ENCODE results near the gene DAB1. TPM values are rescaled to one million over a fixed set of nuclear protein-coding genes. Genes with fewer than 3 reads are reported as not detected.

DAB1 gene
- total and polyA plus RNA-seq, 4 donors = 0.05 to 2.6 (median 1.8) TPM

- H3K27me3 ChIP-seq (ENCODE audit: control insufficient read depth in 1 of 2, insufficient read depth in 2 of 2, low read length in 1 of 2) = peaks cover 0 to 2% of the 10 kb centered on the region in 2 donors
- peaks cover 2% of the 10 kb centered on the region for H3K9me3 ChIP-seq (ENCODE audit: control insufficient read depth, low read length)
- no peaks in the 10 kb centered on the region for H3K4me1 ChIP-seq (ENCODE audit: control insufficient read depth in 1 of 2, insufficient read depth in 2 of 2, low read length in 2 of 2)
- no peak overlapping the region for H3K27ac ChIP-seq (ENCODE audit: low read depth in 1 of 2, low read length in 2 of 2)
- WGBS, 2 donors = 55 to 57% methylated on average over 3 of the region's 3 CpGs
- no peaks in the 10 kb centered on the region for H3K36me3 ChIP-seq (ENCODE audit: control insufficient read depth in 1 of 2, insufficient read depth in 2 of 2, low read length in 1 of 2)
- no peak for ATAC-seq (ENCODE audit: low FRiP score)
- no peak overlapping the region for H3K4me3 ChIP-seq (ENCODE audit: low read length in 2 of 2)
- DNase-seq = no peak
- intact Hi-C loops (cut with DNase I) = no loop called here
These were observed 292.0 kb downstream of the DAB1 start for GRCh38 chr1:57131701-57132394.

GRCh38 chr1:57131257-57131656 is 292.6 kb downstream of the DAB1 start:
- intact Hi-C loops (cut with DNase I) = no loop called here
- Histone ChIP-seq H3K9me3 (ENCODE audit: control insufficient read depth, low read length) (peaks cover 2% of the 10 kb centered on the region), H3K4me3 (ENCODE audit: low read length in 2 of 2) (no peak overlapping the region), H3K27me3 (ENCODE audit: control insufficient read depth in 1 of 2, insufficient read depth in 2 of 2, low read length in 1 of 2) (peaks cover 0 to 1% of the 10 kb centered on the region in 2 donors), H3K36me3 (ENCODE audit: control insufficient read depth in 1 of 2, insufficient read depth in 2 of 2, low read length in 1 of 2) (no peaks in the 10 kb centered on the region), H3K4me1 (ENCODE audit: control insufficient read depth in 1 of 2, insufficient read depth in 2 of 2, low read length in 2 of 2) (no peaks in the 10 kb centered on the region), H3K27ac (ENCODE audit: low read depth in 1 of 2, low read length in 2 of 2) (no peak overlapping the region)
- WGBS, 2 donors = 43 to 44% methylated on average over 1 of the region's 1 CpG
- DNase-seq (no peak), ATAC-seq (ENCODE audit: low FRiP score) (no peak)

GRCh38 chr1:57129865-57130264 is 294.0 kb downstream of the DAB1 start:
- intact Hi-C loops (cut with DNase I) = no loop called here
- no peak for ATAC-seq (ENCODE audit: low FRiP score)
- Histone ChIP-seq H3K36me3 (ENCODE audit: control insufficient read depth in 1 of 2, insufficient read depth in 2 of 2, low read length in 1 of 2) (no peaks in the 10 kb centered on the region), H3K4me3 (ENCODE audit: low read length in 2 of 2) (no peak overlapping the region), H3K27ac (ENCODE audit: low read depth in 1 of 2, low read length in 2 of 2) (no peak overlapping the region), H3K27me3 (ENCODE audit: control insufficient read depth in 1 of 2, insufficient read depth in 2 of 2, low read length in 1 of 2) (no peaks in the 10 kb centered on the region), H3K4me1 (ENCODE audit: control insufficient read depth in 1 of 2, insufficient read depth in 2 of 2, low read length in 2 of 2) (no peaks in the 10 kb centered on the region), H3K9me3 (ENCODE audit: control insufficient read depth, low read length) (peaks cover 2% of the 10 kb centered on the region)
- DNase-seq = no peak
- 86 to 88% methylated on average over 4 of the region's 4 CpGs for WGBS, 2 donors

GRCh38 chr1:57127976-57128375 is 295.9 kb downstream of the DAB1 start:
- ATAC-seq (ENCODE audit: low FRiP score) (no peak), DNase-seq (no peak)
- Histone ChIP-seq H3K27me3 (ENCODE audit: control insufficient read depth in 1 of 2, insufficient read depth in 2 of 2, low read length in 1 of 2) (no peaks in the 10 kb centered on the region), H3K4me1 (ENCODE audit: control insufficient read depth in 1 of 2, insufficient read depth in 2 of 2, low read length in 2 of 2) (no peaks in the 10 kb centered on the region), H3K4me3 (ENCODE audit: low read length in 2 of 2) (no peak overlapping the region), H3K36me3 (ENCODE audit: control insufficient read depth in 1 of 2, insufficient read depth in 2 of 2, low read length in 1 of 2) (no peaks in the 10 kb centered on the region), H3K27ac (ENCODE audit: low read depth in 1 of 2, low read length in 2 of 2) (no peak overlapping the region), H3K9me3 (ENCODE audit: control insufficient read depth, low read length) (peaks cover 2% of the 10 kb centered on the region)
- intact Hi-C loops (cut with DNase I) = no loop called here
- 94 to 97% methylated on average over 6 of the region's 6 CpGs for WGBS, 2 donors

GRCh38 chr1:57124768-57125446 is 299.0 kb downstream of the DAB1 start:
- WGBS, 2 donors = 74 to 79% methylated on average over 5 of the region's 5 CpGs

GRCh38 chr1:57124170-57124569 is 299.7 kb downstream of the DAB1 start:
- H3K27ac ChIP-seq (ENCODE audit: low read depth in 1 of 2, low read length in 2 of 2) = no peak overlapping the region
- no peak for ATAC-seq (ENCODE audit: low FRiP score)
- 71 to 72% methylated on average over 2 of the region's 2 CpGs for WGBS, 2 donors

More at GRCh38 chr1:57124768-57125446, 299.0 kb downstream of the DAB1 start:
- ATAC-seq (ENCODE audit: low FRiP score) (no peak), DNase-seq (no peak)
- Histone ChIP-seq H3K27ac (ENCODE audit: low read depth in 1 of 2, low read length in 2 of 2) (no peak overlapping the region), H3K4me3 (ENCODE audit: low read length in 2 of 2) (no peak overlapping the region), H3K4me1 (ENCODE audit: control insufficient read depth in 1 of 2, insufficient read depth in 2 of 2, low read length in 2 of 2) (no peaks in the 10 kb centered on the region), H3K36me3 (ENCODE audit: control insufficient read depth in 1 of 2, insufficient read depth in 2 of 2, low read length in 1 of 2) (no peaks in the 10 kb centered on the region), H3K9me3 (ENCODE audit: control insufficient read depth, low read length) (peaks cover 2% of the 10 kb centered on the region), H3K27me3 (ENCODE audit: control insufficient read depth in 1 of 2, insufficient read depth in 2 of 2, low read length in 1 of 2) (no peaks in the 10 kb centered on the region)
- intact Hi-C loops (cut with DNase I) = no loop called here

GRCh38 chr1:57122031-57122430 is 301.8 kb downstream of the DAB1 start:
- H3K36me3 ChIP-seq (ENCODE audit: control insufficient read depth in 1 of 2, insufficient read depth in 2 of 2, low read length in 1 of 2) = no peaks in the 10 kb centered on the region
- WGBS, 2 donors = 81 to 85% methylated on average over 2 of the region's 2 CpGs
- H3K27ac ChIP-seq (ENCODE audit: low read depth in 1 of 2, low read length in 2 of 2) = no peak overlapping the region
- intact Hi-C loops (cut with DNase I) = no loop called here
- no peaks in the 10 kb centered on the region for H3K27me3 ChIP-seq (ENCODE audit: control insufficient read depth in 1 of 2, insufficient read depth in 2 of 2, low read length in 1 of 2)
- DNase-seq (no peak), ATAC-seq (ENCODE audit: low FRiP score) (no peak)
- H3K9me3 ChIP-seq (ENCODE audit: control insufficient read depth, low read length) = no peaks in the 10 kb centered on the region
- no peaks in the 10 kb centered on the region for H3K4me1 ChIP-seq (ENCODE audit: control insufficient read depth in 1 of 2, insufficient read depth in 2 of 2, low read length in 2 of 2)
- no peak overlapping the region for H3K4me3 ChIP-seq (ENCODE audit: low read length in 2 of 2)

More at GRCh38 chr1:57124170-57124569, 299.7 kb downstream of the DAB1 start:
- Histone ChIP-seq H3K4me3 (ENCODE audit: low read length in 2 of 2) (no peak overlapping the region), H3K4me1 (ENCODE audit: control insufficient read depth in 1 of 2, insufficient read depth in 2 of 2, low read length in 2 of 2) (no peaks in the 10 kb centered on the region), H3K9me3 (ENCODE audit: control insufficient read depth, low read length) (peaks cover 2% of the 10 kb centered on the region), H3K27me3 (ENCODE audit: control insufficient read depth in 1 of 2, insufficient read depth in 2 of 2, low read length in 1 of 2) (no peaks in the 10 kb centered on the region), H3K36me3 (ENCODE audit: control insufficient read depth in 1 of 2, insufficient read depth in 2 of 2, low read length in 1 of 2) (no peaks in the 10 kb centered on the region)
- no peak for DNase-seq
- intact Hi-C loops (cut with DNase I) = no loop called here

- no peaks in the 10 kb centered on the region for H3K27me3 ChIP-seq (ENCODE audit: control insufficient read depth in 1 of 2, insufficient read depth in 2 of 2, low read length in 1 of 2)
- intact Hi-C loops (cut with DNase I) = no loop called here
- 35 to 39% methylated on average over 4 of the region's 4 CpGs for WGBS, 2 donors
- H3K36me3 ChIP-seq (ENCODE audit: control insufficient read depth in 1 of 2, insufficient read depth in 2 of 2, low read length in 1 of 2) = no peaks in the 10 kb centered on the region
- no peak overlapping the region for H3K27ac ChIP-seq (ENCODE audit: low read depth in 1 of 2, low read length in 2 of 2)
- H3K4me1 ChIP-seq (ENCODE audit: control insufficient read depth in 1 of 2, insufficient read depth in 2 of 2, low read length in 2 of 2) = no peaks in the 10 kb centered on the region
- H3K4me3 ChIP-seq (ENCODE audit: low read length in 2 of 2) = no peak overlapping the region
- no peak for ATAC-seq (ENCODE audit: low FRiP score)
- H3K9me3 ChIP-seq (ENCODE audit: control insufficient read depth, low read length) = no peaks in the 10 kb centered on the region
- DNase-seq = no peak
These were observed 304.8 kb downstream of the DAB1 start for GRCh38 chr1:57118948-57119603.
